COLO668 (cell line): ENCODE measurements around the gene SCAF8.

Source experiments
- DNase-seq: peaks from one replicate; lab custom pipeline; 2025; ENCODE audit not compliant: unreplicated experiment; lab: John Stamatoyannopoulos, UW

Gene SCAF8

GRCh38 chr6:154882107-154882506 lies 148.9 kb downstream of the SCAF8 start:
- no peak for DNase-seq
